ENCODE measurements around the gene ROGDI. TPM values are rescaled to one million over a fixed set of nuclear protein-coding genes. Genes with fewer than 3 reads are reported as not detected.

ROGDI gene
- total and polyA plus RNA-seq, 2 of the 13 experiments (the other 11 are each of a cell fraction or from before 2014, with no cell fraction given): 19.2 to 42.1 TPM

GRCh38 chr16:4766875-4767628, 35.4 kb downstream of the ROGDI start, which contains the start of gene ZNF500 (continued):
- TF ChIP-seq, protein P1, sequence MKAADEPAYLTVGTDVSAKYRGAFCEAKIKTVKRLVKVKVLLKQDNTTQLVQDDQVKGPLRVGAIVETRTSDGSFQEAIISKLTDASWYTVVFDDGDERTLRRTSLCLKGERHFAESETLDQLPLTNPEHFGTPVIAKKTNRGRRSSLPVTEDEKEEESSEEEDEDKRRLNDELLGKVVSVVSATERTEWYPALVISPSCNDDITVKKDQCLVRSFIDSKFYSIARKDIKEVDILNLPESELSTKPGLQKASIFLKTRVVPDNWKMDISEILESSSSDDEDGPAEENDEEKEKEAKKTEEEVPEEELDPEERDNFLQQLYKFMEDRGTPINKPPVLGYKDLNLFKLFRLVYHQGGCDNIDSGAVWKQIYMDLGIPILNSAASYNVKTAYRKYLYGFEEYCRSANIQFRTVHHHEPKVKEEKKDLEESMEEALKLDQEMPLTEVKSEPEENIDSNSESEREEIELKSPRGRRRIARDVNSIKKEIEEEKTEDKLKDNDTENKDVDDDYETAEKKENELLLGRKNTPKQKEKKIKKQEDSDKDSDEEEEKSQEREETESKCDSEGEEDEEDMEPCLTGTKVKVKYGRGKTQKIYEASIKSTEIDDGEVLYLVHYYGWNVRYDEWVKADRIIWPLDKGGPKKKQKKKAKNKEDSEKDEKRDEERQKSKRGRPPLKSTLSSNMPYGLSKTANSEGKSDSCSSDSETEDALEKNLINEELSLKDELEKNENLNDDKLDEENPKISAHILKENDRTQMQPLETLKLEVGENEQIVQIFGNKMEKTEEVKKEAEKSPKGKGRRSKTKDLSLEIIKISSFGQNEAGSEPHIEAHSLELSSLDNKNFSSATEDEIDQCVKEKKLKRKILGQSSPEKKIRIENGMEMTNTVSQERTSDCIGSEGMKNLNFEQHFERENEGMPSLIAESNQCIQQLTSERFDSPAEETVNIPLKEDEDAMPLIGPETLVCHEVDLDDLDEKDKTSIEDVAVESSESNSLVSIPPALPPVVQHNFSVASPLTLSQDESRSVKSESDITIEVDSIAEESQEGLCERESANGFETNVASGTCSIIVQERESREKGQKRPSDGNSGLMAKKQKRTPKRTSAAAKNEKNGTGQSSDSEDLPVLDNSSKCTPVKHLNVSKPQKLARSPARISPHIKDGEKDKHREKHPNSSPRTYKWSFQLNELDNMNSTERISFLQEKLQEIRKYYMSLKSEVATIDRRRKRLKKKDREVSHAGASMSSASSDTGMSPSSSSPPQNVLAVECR (CRISPR knock-in tag; IDR thresholded peaks at IDR 0.05; ENCODE audit: borderline replicate concordance): peak; percentile 92
- TF ChIP-seq ARID5B (CRISPR knock-in tag; IDR thresholded peaks at IDR 0.05): peak; percentile 27; the same call in 1 of the 2 replicates
- TF ChIP-seq, protein P2, sequence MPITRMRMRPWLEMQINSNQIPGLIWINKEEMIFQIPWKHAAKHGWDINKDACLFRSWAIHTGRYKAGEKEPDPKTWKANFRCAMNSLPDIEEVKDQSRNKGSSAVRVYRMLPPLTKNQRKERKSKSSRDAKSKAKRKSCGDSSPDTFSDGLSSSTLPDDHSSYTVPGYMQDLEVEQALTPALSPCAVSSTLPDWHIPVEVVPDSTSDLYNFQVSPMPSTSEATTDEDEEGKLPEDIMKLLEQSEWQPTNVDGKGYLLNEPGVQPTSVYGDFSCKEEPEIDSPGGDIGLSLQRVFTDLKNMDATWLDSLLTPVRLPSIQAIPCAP (CRISPR knock-in tag; IDR thresholded peaks at IDR 0.05; ENCODE audit: low read depth): 0 out of 2 replicates have a peak, but pooled peaks have one; percentile 66
- no peak for TF ChIP-seq SRSF4 (IDR thresholded peaks at IDR 0.05; ENCODE audit: low read depth, low read length, poor library complexity, severe bottlenecking)
- TF ChIP-seq SNAPC4 (CRISPR knock-in tag; IDR thresholded peaks at IDR 0.05): peak; percentile 44; the same call in 1 of the 2 replicates
- no peak for TF ChIP-seq KAT2B (IDR thresholded peaks at IDR 0.05; ENCODE audit: borderline replicate concordance, low read depth, low read length)
- TF ChIP-seq ZHX1 (CRISPR knock-in tag; IDR thresholded peaks at IDR 0.05; ENCODE audit: low read depth): no peak
- peak; percentile 83 for TF ChIP-seq NR2C2 (CRISPR knock-in tag; IDR thresholded peaks at IDR 0.05; ENCODE audit: borderline replicate concordance)
- peak; percentile 48; the same call in 1 of the 2 replicates for TF ChIP-seq ETV6 (CRISPR knock-in tag; conservative IDR thresholded peaks at IDR 0.05)
